Measurements from ENCODE around the gene ABHD17C. TPM values are rescaled to one million over a fixed set of nuclear protein-coding genes. Genes with fewer than 3 reads are reported as not detected.

ABHD17C gene
- polyA plus RNA-seq, 3 donors from 2014 or later = 1.3 to 2.7 (median 1.5) TPM

DNA sequence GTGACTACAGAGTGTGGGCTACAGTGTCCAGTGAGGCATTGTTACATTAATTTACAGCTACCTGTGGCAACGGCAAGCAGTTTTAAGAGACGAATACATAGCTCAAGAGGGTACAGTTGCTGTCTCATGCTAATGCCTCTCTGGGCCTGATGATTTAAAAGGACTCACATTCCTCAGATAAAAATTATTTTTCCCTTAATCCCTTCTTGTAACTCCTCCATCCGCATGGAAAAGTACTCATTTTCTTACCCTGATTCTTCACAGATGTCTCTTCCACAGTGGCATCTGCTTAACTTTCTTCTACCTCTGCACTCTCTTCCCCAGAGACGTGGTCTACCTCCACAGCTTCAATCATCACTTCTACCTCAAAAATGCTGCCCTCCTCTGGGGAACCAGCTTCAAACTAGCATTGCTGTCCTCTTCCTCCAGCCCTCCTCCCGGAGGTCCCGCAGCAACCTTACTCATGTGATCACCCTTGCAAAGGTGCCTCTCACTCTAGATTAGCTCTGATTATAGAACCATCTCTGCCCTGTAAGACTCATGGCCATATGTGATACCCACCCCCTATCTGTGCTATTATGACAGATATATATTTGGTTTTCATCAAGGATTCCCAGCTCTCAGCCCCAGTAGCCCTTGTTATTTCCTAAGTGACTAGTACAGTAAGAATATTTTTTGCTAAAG lies 21.4 kb upstream of the ABHD17C start:
- H3K27me3 Mint-ChIP-seq (ENCODE audit: low read depth in 3 of 3) = peaks cover 0 to 9% (median 2%) of the 10 kb centered on the region in 3 donors
- H3K27ac Mint-ChIP-seq = no peak overlapping the region
- DNase-seq = no peak
- no peak overlapping the region for H3K4me3 Mint-ChIP-seq
- peaks cover 0 to 1% (median 0%) of the 10 kb centered on the region in 6 donors for H3K9me3 Mint-ChIP-seq
- H3K4me1 Mint-ChIP-seq = no peaks in the 10 kb centered on the region
- no peaks in the 10 kb centered on the region for H3K36me3 Mint-ChIP-seq

- Mint-ChIP-seq H3K4me1 (peaks cover under 1% of the 10 kb centered on the region in 2 donors), H3K27ac (no peak overlapping the region), H3K36me3 (no peaks in the 10 kb centered on the region), H3K4me3 (no peak overlapping the region), H3K9me3 (peaks cover 0 to 1% (median 0%) of the 10 kb centered on the region in 6 donors), H3K27me3 (ENCODE audit: low read depth in 3 of 3) (peaks cover 1 to 8% (median 2%) of the 10 kb centered on the region in 3 donors)
- no peak for DNase-seq
Measured at GRCh38 chr15:80674245-80674614, 20.9 kb upstream of the ABHD17C start.

- no peaks in the 10 kb centered on the region for H3K36me3 Mint-ChIP-seq
- no peak overlapping the region for H3K4me3 Mint-ChIP-seq
- H3K27ac Mint-ChIP-seq = no peak overlapping the region
- peaks cover 2 to 10% (median 6%) of the 10 kb centered on the region in 3 donors for H3K27me3 Mint-ChIP-seq (ENCODE audit: low read depth in 3 of 3)
- no peak for DNase-seq
- peaks cover 0 to 1% (median 0%) of the 10 kb centered on the region in 6 donors for H3K9me3 Mint-ChIP-seq
- H3K4me1 Mint-ChIP-seq = peaks cover 6 to 7% of the 10 kb centered on the region in 2 donors
Measured at GRCh38 chr15:80677041-80677440, 18.1 kb upstream of the ABHD17C start.

- no peak for DNase-seq
- Mint-ChIP-seq H3K36me3 (no peaks in the 10 kb centered on the region), H3K4me3 (no peak overlapping the region), H3K27me3 (ENCODE audit: low read depth in 3 of 3) (peaks cover 5 to 14% (median 10%) of the 10 kb centered on the region in 3 donors), H3K4me1 (peaks cover 6 to 7% of the 10 kb centered on the region in 2 donors), H3K27ac (no peak overlapping the region), H3K9me3 (peaks cover 0 to 1% (median 0%) of the 10 kb centered on the region in 6 donors)
Measured at GRCh38 chr15:80679167-80679803, 15.8 kb upstream of the ABHD17C start.

- Mint-ChIP-seq H3K27me3 (ENCODE audit: low read depth in 3 of 3) (peaks cover 5 to 14% (median 11%) of the 10 kb centered on the region in 3 donors), H3K9me3 (peaks cover 0 to 1% (median 0%) of the 10 kb centered on the region in 6 donors), H3K4me1 (peaks cover 6 to 7% of the 10 kb centered on the region in 2 donors), H3K36me3 (no peaks in the 10 kb centered on the region), H3K4me3 (no peak overlapping the region), H3K27ac (no peak overlapping the region)
- DNase-seq = no peak
Measured at GRCh38 chr15:80679804-80680175, 15.3 kb upstream of the ABHD17C start.

DNA sequence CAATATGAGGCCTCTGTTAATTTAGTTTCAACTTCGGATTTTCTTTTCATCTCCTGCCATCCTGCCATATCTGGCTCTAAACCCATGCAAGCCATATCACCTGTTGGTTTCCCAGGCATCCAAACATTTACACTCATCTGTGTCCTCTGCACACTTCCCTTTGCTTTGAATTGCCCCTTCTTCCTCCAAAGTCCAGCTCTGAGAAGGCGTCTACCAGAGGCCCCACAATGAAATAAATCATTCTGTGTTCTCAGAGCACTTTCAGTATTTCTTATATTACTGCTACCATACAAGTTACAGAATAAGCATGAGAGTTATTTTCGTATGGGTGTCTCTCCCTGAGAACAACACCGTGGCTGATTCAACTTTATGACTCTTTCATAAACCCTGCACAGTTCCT lies 12.9 kb upstream of the ABHD17C start:
- H3K9me3 Mint-ChIP-seq = no peaks in the 10 kb centered on the region
- H3K4me3 Mint-ChIP-seq = no peak overlapping the region
- no peak for DNase-seq
- no peaks in the 10 kb centered on the region for H3K36me3 Mint-ChIP-seq
- H3K27ac Mint-ChIP-seq = no peak overlapping the region
- peaks cover 5 to 14% (median 10%) of the 10 kb centered on the region in 3 donors for H3K27me3 Mint-ChIP-seq (ENCODE audit: low read depth in 3 of 3)
- H3K4me1 Mint-ChIP-seq = peaks cover 6 to 7% of the 10 kb centered on the region in 2 donors

GRCh38 chr15:80684697-80685096 lies 10.4 kb upstream of the ABHD17C start:
- Mint-ChIP-seq H3K36me3 (no peaks in the 10 kb centered on the region), H3K27me3 (ENCODE audit: low read depth in 3 of 3) (peaks cover 4 to 8% (median 4%) of the 10 kb centered on the region in 3 donors), H3K9me3 (no peaks in the 10 kb centered on the region), H3K4me1 (peaks cover under 1 to 2% of the 10 kb centered on the region in 2 donors), H3K4me3 (no peak overlapping the region), H3K27ac (no peak overlapping the region)
- no peak for DNase-seq

DNA sequence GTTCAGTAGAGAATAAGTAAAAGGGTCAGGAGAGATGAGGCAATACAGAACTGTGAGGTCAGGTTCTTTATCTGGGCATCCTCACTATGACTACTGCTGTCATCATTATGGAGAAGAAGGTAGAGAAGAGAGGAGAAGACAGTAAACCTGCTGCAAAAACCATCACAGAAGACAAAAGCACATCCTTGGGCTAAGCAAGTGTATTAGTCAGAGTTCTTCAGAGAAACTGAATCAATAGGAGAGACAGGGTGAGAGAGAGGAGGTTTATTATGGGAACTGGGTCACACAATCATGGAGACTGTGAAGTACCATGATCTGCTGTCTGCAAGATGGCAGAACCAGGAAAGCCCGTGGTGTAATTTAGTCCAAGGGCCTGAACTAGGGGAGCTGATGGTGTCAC lies 9.5 kb upstream of the ABHD17C start:
- no peaks in the 10 kb centered on the region for H3K36me3 Mint-ChIP-seq
- no peak for DNase-seq
- no peak overlapping the region for H3K27ac Mint-ChIP-seq
- no peaks in the 10 kb centered on the region for H3K4me1 Mint-ChIP-seq
- H3K27me3 Mint-ChIP-seq (ENCODE audit: low read depth in 3 of 3) = peaks cover 4 to 8% (median 4%) of the 10 kb centered on the region in 3 donors
- H3K9me3 Mint-ChIP-seq = no peaks in the 10 kb centered on the region
- no peak overlapping the region for H3K4me3 Mint-ChIP-seq

GRCh38 chr15:80689294-80689693 lies 5.8 kb upstream of the ABHD17C start:
- peaks cover 0 to 6% (median 4%) of the 10 kb centered on the region in 3 donors for H3K27me3 Mint-ChIP-seq (ENCODE audit: low read depth in 3 of 3)
- no peak overlapping the region for H3K4me3 Mint-ChIP-seq
- H3K4me1 Mint-ChIP-seq = peaks cover 4 to 7% of the 10 kb centered on the region in 2 donors
- H3K9me3 Mint-ChIP-seq = no peaks in the 10 kb centered on the region
- H3K36me3 Mint-ChIP-seq = no peaks in the 10 kb centered on the region
- no peak overlapping the region for H3K27ac Mint-ChIP-seq
- no peak for DNase-seq

DNA sequence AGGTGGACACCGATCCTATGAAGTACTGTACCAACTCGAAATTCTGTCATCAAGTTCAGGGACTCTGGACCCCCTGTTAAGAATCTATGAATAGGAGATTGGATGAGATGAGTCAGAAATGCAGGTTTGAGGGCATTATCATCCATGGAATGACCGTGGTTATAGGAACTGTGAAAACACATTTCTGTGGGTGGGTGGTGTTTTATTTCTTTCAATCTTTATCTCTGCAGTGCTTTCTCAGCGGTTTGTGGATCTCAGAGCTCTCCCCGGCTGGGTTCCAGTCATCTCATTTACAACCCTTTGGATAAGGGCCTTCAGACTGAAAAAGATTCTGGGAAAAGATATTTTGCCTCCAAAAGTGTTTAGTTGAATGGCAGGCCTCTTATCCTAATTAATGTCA lies 5.4 kb upstream of the ABHD17C start:
- H3K9me3 Mint-ChIP-seq = no peaks in the 10 kb centered on the region
- no peak for DNase-seq
- peaks cover 0 to 9% (median 3%) of the 10 kb centered on the region in 3 donors for H3K27me3 Mint-ChIP-seq (ENCODE audit: low read depth in 3 of 3)
- H3K4me3 Mint-ChIP-seq = no peak overlapping the region
- H3K27ac Mint-ChIP-seq = no peak overlapping the region
- peaks cover 7 to 10% of the 10 kb centered on the region in 2 donors for H3K4me1 Mint-ChIP-seq
- H3K36me3 Mint-ChIP-seq = no peaks in the 10 kb centered on the region

DNA sequence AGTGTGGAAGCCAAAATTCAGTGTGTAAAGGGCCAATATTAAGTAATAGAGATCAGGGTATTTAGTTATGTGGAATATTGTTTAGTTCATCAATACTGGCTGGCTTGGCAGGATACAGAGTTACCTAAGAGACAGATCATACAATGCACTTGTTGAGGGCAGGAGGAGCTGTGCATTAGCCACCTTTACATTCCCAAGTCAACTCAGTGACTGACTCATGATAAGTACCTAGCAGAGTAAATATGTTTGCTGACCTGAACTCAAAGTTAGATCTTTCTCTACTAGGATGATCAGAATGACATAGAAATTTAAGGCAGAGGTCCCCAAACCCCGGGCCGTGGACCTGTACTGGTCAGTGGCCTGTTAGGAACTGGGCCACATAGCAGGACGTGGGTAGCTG lies 3.5 kb upstream of the ABHD17C start:
- no peaks in the 10 kb centered on the region for H3K36me3 Mint-ChIP-seq
- H3K4me1 Mint-ChIP-seq = peaks cover 14 to 17% of the 10 kb centered on the region in 2 donors
- H3K9me3 Mint-ChIP-seq = no peaks in the 10 kb centered on the region
- no peak overlapping the region for H3K4me3 Mint-ChIP-seq
- peaks cover 4 to 12% (median 7%) of the 10 kb centered on the region in 3 donors for H3K27me3 Mint-ChIP-seq (ENCODE audit: low read depth in 3 of 3)
- H3K27ac Mint-ChIP-seq = peak overlapping the region in 1 of 6 donors; percentile 7
- DNase-seq = no peak

DNA sequence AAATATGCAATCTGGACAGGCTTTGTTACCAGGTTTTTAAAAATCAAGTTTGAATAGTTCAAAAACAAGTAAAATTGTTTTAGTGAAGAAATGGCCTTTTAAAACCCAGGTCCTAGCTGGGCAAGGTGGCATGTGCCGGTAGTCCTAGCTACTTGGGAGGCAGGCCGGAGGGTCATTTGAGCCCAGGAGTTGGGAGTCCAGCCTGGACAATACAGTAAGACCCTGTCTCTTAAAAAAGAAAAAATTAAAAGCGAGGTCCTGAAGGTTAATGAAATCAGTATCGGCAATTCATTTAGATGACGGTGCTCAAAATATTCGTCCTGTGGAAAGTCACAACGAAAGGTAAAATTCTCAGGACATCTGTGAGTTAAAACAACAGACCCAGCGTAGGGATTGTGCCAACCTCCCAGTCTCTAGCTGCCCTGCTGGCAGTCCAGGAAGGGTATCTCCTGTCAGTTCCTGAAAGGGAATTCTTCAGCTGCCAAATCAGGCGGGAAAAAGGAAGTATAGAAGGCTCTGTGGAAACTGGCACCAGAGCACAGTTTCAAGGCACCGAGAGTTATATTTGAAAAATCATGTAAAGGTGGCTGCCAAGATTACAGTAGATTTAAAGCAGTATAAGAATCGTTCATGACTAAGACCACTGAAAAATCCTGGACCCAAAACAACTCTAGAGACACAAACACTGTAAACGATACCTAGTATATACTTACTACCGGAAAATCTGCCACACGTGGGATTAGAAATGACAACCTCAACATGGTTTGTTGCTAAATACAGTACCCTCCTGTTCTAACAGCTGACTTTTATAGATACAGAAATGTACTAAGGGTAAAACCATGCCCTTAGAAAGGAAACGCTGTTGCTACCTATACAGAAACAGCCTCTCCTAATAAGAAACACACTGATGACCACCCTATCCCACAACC lies 1.2 kb upstream of the ABHD17C start:
- peak overlapping the region; percentile 65 to 94 (median 80) for H3K27ac Mint-ChIP-seq
- peak overlapping the region; percentile 88 to 97 (median 91) for H3K4me3 Mint-ChIP-seq
- DNase-seq = peak in 1 of 3 donors; percentile 17
- no peaks in the 10 kb centered on the region for H3K36me3 Mint-ChIP-seq
- H3K27me3 Mint-ChIP-seq (ENCODE audit: low read depth in 3 of 3) = peaks cover 5 to 13% (median 5%) of the 10 kb centered on the region in 3 donors
- peaks cover 21 to 33% of the 10 kb centered on the region in 2 donors for H3K4me1 Mint-ChIP-seq
- H3K9me3 Mint-ChIP-seq = no peaks in the 10 kb centered on the region

- Mint-ChIP-seq H3K9me3 (no peaks in the 10 kb centered on the region), H3K36me3 (peaks cover 0 to 5% (median 0%) of the 10 kb centered on the region in 3 donors), H3K27ac (peak overlapping the region; percentile 65 to 94 (median 80)), H3K4me3 (peak overlapping the region; percentile 88 to 97 (median 91)), H3K4me1 (peaks cover 21 to 36% of the 10 kb centered on the region in 2 donors), H3K27me3 (ENCODE audit: low read depth in 3 of 3) (peaks cover 5 to 13% (median 5%) of the 10 kb centered on the region in 3 donors)
- peak in 2 of 3 donors; percentile 34 for DNase-seq
Measured at GRCh38 chr15:80694611-80695098, 455 bp upstream of the ABHD17C start.

All from immature natural killer cell (primary cell).